Neural progenitor cell (in vitro differentiated cells): Measurements from ENCODE around the gene NOVA2. TPM values are rescaled to one million over a fixed set of nuclear protein-coding genes. Genes with fewer than 3 reads are reported as not detected.
A peak's percentile ranks its signal among the peaks of the same experiment; 100 is the strongest.

Experiments
- DNase-seq: peaks from one replicate; pipeline ENCODE4 v3.0.0-alpha.2; 2016; ENCODE audit warnings: low spot score
- H2AFZ ChIP-seq: fragments of 200-600 bp; sonication (generic); replicated peaks from 2 replicates; pipeline ENCODE4 v1.6.1; 2016; ENCODE audit warnings: antibody characterized with exemption
- H3F3A ChIP-seq: fragments of 200-600 bp; sonication (generic); 2 replicates; pipeline ENCODE4 v1.6.1; 2016; ENCODE audit warnings: antibody characterized with exemption, low read depth
- H3K27ac ChIP-seq: fragments of 200-600 bp; sonication (generic); 2 replicates; pipeline ENCODE4 v1.5.1; 2016; ENCODE audit warnings: mild to moderate bottlenecking
- H3K27me3 ChIP-seq: fragments of 200-600 bp; sonication (generic); 2 replicates; pipeline ENCODE4 v1.6.1; 2016; ENCODE audit warnings: mild to moderate bottlenecking, moderate library complexity
- H3K36me3 ChIP-seq: fragments of 200-600 bp; sonication (generic); 2 replicates; pipeline ENCODE4 v1.5.1; 2016
- H3K4me1 ChIP-seq: fragments of 200-600 bp; sonication (generic); 2 replicates; pipeline ENCODE4 v1.6.1; 2016; ENCODE audit warnings: mixed run types
- H3K4me2 ChIP-seq: fragments of 200-600 bp; sonication (generic); 2 replicates; pipeline ENCODE4 v1.6.1; 2016
- H3K4me3 ChIP-seq: fragments of 200-600 bp; sonication (generic); 2 replicates; pipeline ENCODE4 v1.5.1; 2016
- H3K79me2 ChIP-seq: fragments of 200-600 bp; sonication (generic); 2 replicates; pipeline ENCODE4 v1.6.1; 2016; ENCODE audit warnings: low read depth
- H3K9ac ChIP-seq: fragments of 200-600 bp; sonication (generic); 2 replicates; pipeline ENCODE4 v1.6.1; 2016
- H3K9me3 ChIP-seq: fragments of 200-600 bp; sonication (generic); 2 replicates; pipeline ENCODE4 v1.5.1; 2016; ENCODE audit warnings: low read depth
- H4K20me1 ChIP-seq: fragments of 200-600 bp; sonication (generic); 2 replicates; pipeline ENCODE4 v1.6.1; 2016; ENCODE audit warnings: low read depth
- H3K27ac Mint-ChIP-seq: 3 replicates; pipeline ENCODE4 v1.8.0; 2021; ENCODE audit warnings: mixed read lengths
- H3K27me3 Mint-ChIP-seq: 2 replicates; pipeline ENCODE4 v1.8.0; 2022; ENCODE audit warnings: low read depth, mild to moderate bottlenecking, inconsistent platforms, moderate library complexity, mixed read lengths; ENCODE audit not compliant: insufficient read depth
- H3K36me3 Mint-ChIP-seq: 3 replicates; pipeline ENCODE4 v1.8.0; 2021; ENCODE audit warnings: mixed read lengths
- H3K4me1 Mint-ChIP-seq: 3 replicates; pipeline ENCODE4 v1.8.0; 2021; ENCODE audit warnings: mixed read lengths
- H3K4me3 Mint-ChIP-seq: 3 replicates; pipeline ENCODE4 v1.8.0; 2021; ENCODE audit warnings: mild to moderate bottlenecking, moderate library complexity, mixed read lengths
- H3K9me3 Mint-ChIP-seq: 3 replicates; pipeline ENCODE4 v1.8.0; 2020; ENCODE audit warnings: mixed read lengths
- EZH2 ChIP-seq: fragments of 200-600 bp; sonication (generic); IDR thresholded peaks from 2 replicates; pipeline ENCODE4 v1.6.1; 2017; ENCODE audit warnings: antibody characterized with exemption, mild to moderate bottlenecking, moderate library complexity
- EZH2phosphoT487 ChIP-seq: fragments of 200-600 bp; sonication (generic); IDR thresholded peaks from 2 replicates; pipeline ENCODE4 v1.6.1; 2017; ENCODE audit warnings: antibody characterized with exemption
- total RNA-seq: library from RNA; depleted of rRNA; stranded (reverse); fragments of >200 nt; gene quantifications from 2 replicates; pipeline ENCODE4 v1.2.3, GENCODE V29; 2015; ENCODE audit warnings: low replicate concordance
- TF ChIP-seq, protein P1 (sequence below): fragments of 200-600 bp; sonication (generic); IDR thresholded peaks from 2 replicates; pipeline ENCODE4 v1.5.1; 2017; ENCODE audit warnings: antibody characterized with exemption, mild to moderate bottlenecking

Gene NOVA2
- total RNA-seq, 1 donor from 2014 or later, result 3.9 TPM

DNA sequence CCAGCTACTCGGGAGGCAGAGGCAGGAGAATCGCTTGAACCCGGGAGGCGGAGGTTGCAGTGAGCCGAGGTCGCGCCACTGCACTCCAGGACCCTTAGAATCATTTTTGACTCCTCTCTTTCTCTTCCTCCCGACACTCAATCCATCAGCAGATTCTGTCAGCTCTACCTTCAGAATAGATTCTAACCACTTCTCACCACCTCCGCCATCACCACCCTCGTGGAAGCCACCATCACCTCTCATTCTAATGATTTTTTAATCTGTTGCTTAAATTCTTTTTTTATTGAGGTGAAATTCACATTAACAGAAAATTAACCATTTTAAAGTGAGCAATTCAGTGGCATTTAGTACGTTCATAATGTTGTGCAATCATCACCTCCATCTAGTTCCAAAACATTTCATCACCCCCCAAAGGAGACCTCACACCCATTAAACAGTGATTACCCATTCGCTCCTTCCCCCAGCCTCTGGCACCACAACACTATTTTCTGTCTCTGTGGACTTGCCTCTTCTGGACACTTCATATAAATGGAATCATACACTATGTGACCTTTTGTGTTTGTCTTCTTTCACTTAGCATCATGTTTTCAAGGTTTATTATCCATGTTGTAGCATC, 16.6 kb upstream of the NOVA2 start:
- Histone ChIP-seq H3K36me3 (no peaks in the 10 kb centered on the region), H3K4me3 (no peak overlapping the region), H3K27me3 (peaks cover 4% of the 10 kb centered on the region), H3K27ac (no peak overlapping the region), H3K9ac (no peak overlapping the region), H3F3A (peaks cover 5% of the 10 kb centered on the region), H2AFZ (no peak overlapping the region), H3K4me1 (no peaks in the 10 kb centered on the region), H3K79me2 (no peaks in the 10 kb centered on the region), H4K20me1 (no peaks in the 10 kb centered on the region), H3K9me3 (no peaks in the 10 kb centered on the region), H3K4me2 (no peak overlapping the region)
- Mint-ChIP-seq H3K27me3 (peaks cover 4% of the 10 kb centered on the region), H3K4me3 (no peak overlapping the region), H3K4me1 (no peaks in the 10 kb centered on the region), H3K9me3 (no peaks in the 10 kb centered on the region), H3K36me3 (no peaks in the 10 kb centered on the region), H3K27ac (no peak overlapping the region)
- DNase-seq, result no peak
- no peak for TF ChIP-seq EZH2
- no peak for TF ChIP-seq EZH2phosphoT487
- TF ChIP-seq, protein P1, sequence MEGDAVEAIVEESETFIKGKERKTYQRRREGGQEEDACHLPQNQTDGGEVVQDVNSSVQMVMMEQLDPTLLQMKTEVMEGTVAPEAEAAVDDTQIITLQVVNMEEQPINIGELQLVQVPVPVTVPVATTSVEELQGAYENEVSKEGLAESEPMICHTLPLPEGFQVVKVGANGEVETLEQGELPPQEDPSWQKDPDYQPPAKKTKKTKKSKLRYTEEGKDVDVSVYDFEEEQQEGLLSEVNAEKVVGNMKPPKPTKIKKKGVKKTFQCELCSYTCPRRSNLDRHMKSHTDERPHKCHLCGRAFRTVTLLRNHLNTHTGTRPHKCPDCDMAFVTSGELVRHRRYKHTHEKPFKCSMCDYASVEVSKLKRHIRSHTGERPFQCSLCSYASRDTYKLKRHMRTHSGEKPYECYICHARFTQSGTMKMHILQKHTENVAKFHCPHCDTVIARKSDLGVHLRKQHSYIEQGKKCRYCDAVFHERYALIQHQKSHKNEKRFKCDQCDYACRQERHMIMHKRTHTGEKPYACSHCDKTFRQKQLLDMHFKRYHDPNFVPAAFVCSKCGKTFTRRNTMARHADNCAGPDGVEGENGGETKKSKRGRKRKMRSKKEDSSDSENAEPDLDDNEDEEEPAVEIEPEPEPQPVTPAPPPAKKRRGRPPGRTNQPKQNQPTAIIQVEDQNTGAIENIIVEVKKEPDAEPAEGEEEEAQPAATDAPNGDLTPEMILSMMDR, result no peak

DNA sequence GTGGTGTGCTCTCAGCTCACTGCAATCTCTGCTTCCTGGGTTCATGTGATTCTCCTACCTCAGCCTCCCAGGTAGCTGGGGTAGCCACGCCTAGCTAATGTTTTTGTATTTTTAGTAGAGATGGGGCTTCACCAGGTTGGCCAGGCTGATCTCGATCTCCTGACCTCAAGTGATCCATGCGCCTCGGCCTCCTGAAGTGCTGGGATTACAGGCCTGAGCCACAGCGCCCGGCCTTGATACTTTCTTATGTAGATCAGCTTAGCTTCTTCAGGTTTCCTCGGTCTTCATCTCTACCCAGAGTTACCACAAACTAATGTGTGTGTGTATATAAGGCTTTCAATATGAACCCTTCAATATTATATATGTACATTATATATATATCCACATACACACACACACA, 11.7 kb upstream of the NOVA2 start:
- Histone ChIP-seq H3K9me3 (no peaks in the 10 kb centered on the region), H3K36me3 (no peaks in the 10 kb centered on the region), H3K4me1 (no peaks in the 10 kb centered on the region), H3K9ac (no peak overlapping the region), H3F3A (no peaks in the 10 kb centered on the region), H3K4me3 (no peak overlapping the region), H4K20me1 (no peaks in the 10 kb centered on the region), H3K79me2 (no peaks in the 10 kb centered on the region), H3K4me2 (no peak overlapping the region), H3K27me3 (peaks cover 3% of the 10 kb centered on the region), H3K27ac (no peak overlapping the region), H2AFZ (no peak overlapping the region)
- Mint-ChIP-seq H3K4me3 (no peak overlapping the region), H3K4me1 (peaks cover 22% of the 10 kb centered on the region), H3K27me3 (peaks cover 14% of the 10 kb centered on the region), H3K36me3 (no peaks in the 10 kb centered on the region), H3K27ac (no peak overlapping the region), H3K9me3 (no peaks in the 10 kb centered on the region)
- DNase-seq, result no peak
- TF ChIP-seq, protein P1, result no peak
- TF ChIP-seq EZH2phosphoT487 (no peak), EZH2 (no peak)

DNA sequence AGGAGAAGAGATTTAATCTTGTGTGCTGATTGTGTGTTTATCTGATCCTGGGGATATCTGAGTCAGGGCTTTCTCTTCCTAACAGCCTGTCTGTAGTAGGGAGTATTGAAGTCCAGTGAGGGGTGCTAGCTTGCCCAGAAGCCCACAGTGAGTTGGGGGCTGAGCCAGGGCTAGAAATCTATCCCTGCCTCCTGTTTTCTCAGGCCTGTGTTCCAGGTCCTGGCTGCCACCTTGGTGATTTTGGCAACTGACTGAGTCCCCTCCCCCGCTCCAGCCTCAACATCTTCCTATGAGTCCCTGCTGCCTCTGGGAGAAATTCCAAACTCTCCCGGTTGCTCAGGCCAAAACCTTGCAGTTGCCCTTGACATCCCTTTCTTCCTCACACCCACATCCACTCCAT, 7.7 kb upstream of the NOVA2 start:
- DNase-seq, result no peak
- H3K4me2 ChIP-seq, result no peak overlapping the region
- no peak overlapping the region for H2AFZ ChIP-seq
- Mint-ChIP-seq H3K9me3 (no peaks in the 10 kb centered on the region), H3K4me3 (peak overlapping the region; percentile 48), H3K27ac (peak overlapping the region; percentile 93), H3K27me3 (peaks cover 22% of the 10 kb centered on the region), H3K36me3 (no peaks in the 10 kb centered on the region), H3K4me1 (peaks cover 46% of the 10 kb centered on the region)
- H3K36me3 ChIP-seq, result no peaks in the 10 kb centered on the region
- H3K9ac ChIP-seq, result no peak overlapping the region
- no peaks in the 10 kb centered on the region for H4K20me1 ChIP-seq
- H3K79me2 ChIP-seq, result no peaks in the 10 kb centered on the region
- H3K4me1 ChIP-seq, result no peaks in the 10 kb centered on the region
- TF ChIP-seq EZH2 (no peak), EZH2phosphoT487 (no peak)
- TF ChIP-seq, protein P1, result no peak
- H3K9me3 ChIP-seq, result no peaks in the 10 kb centered on the region
- no peak overlapping the region for H3K27ac ChIP-seq
- no peaks in the 10 kb centered on the region for H3K27me3 ChIP-seq
- no peak overlapping the region for H3K4me3 ChIP-seq
- no peaks in the 10 kb centered on the region for H3F3A ChIP-seq
